HG03571 (cell line): Measurements from ENCODE around the gene TRERF1.
"Not testable (repeated sequence)": the region's sequence is repeated elsewhere in the genome, so short reads cannot be mapped to it uniquely, and the experiment has no call there.

ENCODE experiments used
- ATAC-seq: cut with Tn5 transposase; IDR thresholded peaks from one replicate; pipeline ENCODE4 v1.9.1; 2021; ENCODE audit not compliant: unreplicated experiment

Gene TRERF1

GRCh38 chr6:42451333-42452170, at the start of gene TRERF1:
Gene TRERF1 (minus strand): TSS chr6:42451926. CDS start chr6:42269590, 182,336 bp downstream.
- no peak for ATAC-seq

- ATAC-seq, result no peak
Observed at GRCh38 chr6:42498473-42499128, 46.9 kb upstream of the TRERF1 start.

GRCh38 chr6:42493914-42494539, 42.3 kb upstream of the TRERF1 start:
- ATAC-seq, result no peak

- ATAC-seq, result no peak
Observed at GRCh38 chr6:42488129-42488528, 36.4 kb upstream of the TRERF1 start.

- no peak for ATAC-seq
Observed at GRCh38 chr6:42484261-42484660, 32.5 kb upstream of the TRERF1 start.

GRCh38 chr6:42482174-42482573, 30.4 kb upstream of the TRERF1 start:
- no peak for ATAC-seq

GRCh38 chr6:42471714-42472113, 20.0 kb upstream of the TRERF1 start:
- no peak for ATAC-seq

- no peak for ATAC-seq
Observed at GRCh38 chr6:42471142-42471541, 19.4 kb upstream of the TRERF1 start.

- ATAC-seq, result no peak
Observed at GRCh38 chr6:42468273-42468672, 16.5 kb upstream of the TRERF1 start.

- no peak for ATAC-seq
Observed at GRCh38 chr6:42467651-42468050, 15.9 kb upstream of the TRERF1 start.

GRCh38 chr6:42466470-42466869, 14.7 kb upstream of the TRERF1 start:
- ATAC-seq, result not testable (repeated sequence)

- ATAC-seq, result no peak
Observed at GRCh38 chr6:42462474-42462972, 10.8 kb upstream of the TRERF1 start.

GRCh38 chr6:42460883-42461282, 9.2 kb upstream of the TRERF1 start:
- no peak for ATAC-seq

- ATAC-seq, result no peak
Observed at GRCh38 chr6:42459888-42460287, 8.2 kb upstream of the TRERF1 start.

GRCh38 chr6:42454428-42454791, 2.7 kb upstream of the TRERF1 start:
- no peak for ATAC-seq

GRCh38 chr6:42453654-42454427, 2.1 kb upstream of the TRERF1 start:
- ATAC-seq, result no peak

GRCh38 chr6:42453031-42453653, 1.4 kb upstream of the TRERF1 start:
- ATAC-seq, result peak; percentile 43

- no peak for ATAC-seq
Observed at GRCh38 chr6:42452171-42453030, 675 bp upstream of the TRERF1 start.

GRCh38 chr6:42450477-42451332, 1.0 kb downstream of the TRERF1 start:
- no peak for ATAC-seq
